ENCODE results near the gene NOD2. TPM values are rescaled to one million over a fixed set of nuclear protein-coding genes. Genes with fewer than 3 reads are reported as not detected.
A peak's percentile ranks its signal among the peaks of the same experiment; 100 is the strongest.

The NOD2 gene
- total and polyA plus RNA-seq, 2 of the 13 experiments (the other 11 are each of a cell fraction or from before 2014, with no cell fraction given): 0.27 to 0.81 TPM

DNA sequence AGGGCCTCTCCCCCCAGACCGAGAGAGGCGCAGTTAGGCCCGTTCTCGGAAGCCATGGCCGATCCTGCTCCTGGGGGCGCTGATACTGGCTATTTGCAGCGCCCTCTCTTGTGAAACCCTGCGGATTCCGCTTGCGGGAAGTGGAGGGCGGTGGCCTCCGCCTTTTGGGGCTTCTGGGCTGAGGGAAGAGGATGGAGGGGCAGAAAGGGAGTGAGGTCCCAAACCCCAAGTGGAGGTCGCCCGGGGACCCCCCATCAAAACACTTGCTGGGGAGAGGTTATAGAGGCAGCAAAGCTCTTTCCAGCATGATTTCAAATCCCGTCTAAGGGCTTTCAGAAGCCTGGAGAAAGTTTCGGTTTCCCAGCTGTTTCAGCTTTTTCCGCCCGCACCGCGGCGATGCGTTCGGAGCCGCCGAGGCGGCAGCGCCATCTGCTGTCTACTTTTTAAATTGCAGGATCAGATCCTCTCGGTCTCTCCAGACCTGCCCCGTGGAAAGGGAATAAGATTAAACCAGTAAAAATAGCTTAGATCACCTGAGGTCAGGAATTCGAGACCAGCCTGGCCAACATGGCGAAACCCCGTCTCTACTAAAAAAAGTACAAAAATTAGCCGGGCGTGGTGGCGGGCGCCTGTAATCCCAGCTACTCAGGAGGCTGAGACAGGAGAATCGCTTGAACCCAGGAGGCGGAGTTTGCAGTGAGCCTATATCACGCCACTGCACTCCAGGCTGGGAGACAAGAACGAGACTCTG is 28.1 kb upstream of the NOD2 start (continued):
- TF ChIP-seq, protein P1, sequence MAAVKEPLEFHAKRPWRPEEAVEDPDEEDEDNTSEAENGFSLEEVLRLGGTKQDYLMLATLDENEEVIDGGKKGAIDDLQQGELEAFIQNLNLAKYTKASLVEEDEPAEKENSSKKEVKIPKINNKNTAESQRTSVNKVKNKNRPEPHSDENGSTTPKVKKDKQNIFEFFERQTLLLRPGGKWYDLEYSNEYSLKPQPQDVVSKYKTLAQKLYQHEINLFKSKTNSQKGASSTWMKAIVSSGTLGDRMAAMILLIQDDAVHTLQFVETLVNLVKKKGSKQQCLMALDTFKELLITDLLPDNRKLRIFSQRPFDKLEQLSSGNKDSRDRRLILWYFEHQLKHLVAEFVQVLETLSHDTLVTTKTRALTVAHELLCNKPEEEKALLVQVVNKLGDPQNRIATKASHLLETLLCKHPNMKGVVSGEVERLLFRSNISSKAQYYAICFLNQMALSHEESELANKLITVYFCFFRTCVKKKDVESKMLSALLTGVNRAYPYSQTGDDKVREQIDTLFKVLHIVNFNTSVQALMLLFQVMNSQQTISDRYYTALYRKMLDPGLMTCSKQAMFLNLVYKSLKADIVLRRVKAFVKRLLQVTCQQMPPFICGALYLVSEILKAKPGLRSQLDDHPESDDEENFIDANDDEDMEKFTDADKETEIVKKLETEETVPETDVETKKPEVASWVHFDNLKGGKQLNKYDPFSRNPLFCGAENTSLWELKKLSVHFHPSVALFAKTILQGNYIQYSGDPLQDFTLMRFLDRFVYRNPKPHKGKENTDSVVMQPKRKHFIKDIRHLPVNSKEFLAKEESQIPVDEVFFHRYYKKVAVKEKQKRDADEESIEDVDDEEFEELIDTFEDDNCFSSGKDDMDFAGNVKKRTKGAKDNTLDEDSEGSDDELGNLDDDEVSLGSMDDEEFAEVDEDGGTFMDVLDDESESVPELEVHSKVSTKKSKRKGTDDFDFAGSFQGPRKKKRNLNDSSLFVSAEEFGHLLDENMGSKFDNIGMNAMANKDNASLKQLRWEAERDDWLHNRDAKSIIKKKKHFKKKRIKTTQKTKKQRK (IDR thresholded peaks at IDR 0.05; ENCODE audit: low read length): no peak
- TF ChIP-seq ZGPAT (CRISPR knock-in tag; IDR thresholded peaks at IDR 0.05): peak; percentile 53
- TF ChIP-seq RBM22 (optimal IDR thresholded peaks at IDR 0.05; ENCODE audit: low read length): no peak
- TF ChIP-seq ZBTB20 (CRISPR knock-in tag; IDR thresholded peaks at IDR 0.05; ENCODE audit: borderline replicate concordance, low read depth): no peak
- TF ChIP-seq CBFB (CRISPR knock-in tag; IDR thresholded peaks at IDR 0.05): no peak
- TF ChIP-seq, protein P2, sequence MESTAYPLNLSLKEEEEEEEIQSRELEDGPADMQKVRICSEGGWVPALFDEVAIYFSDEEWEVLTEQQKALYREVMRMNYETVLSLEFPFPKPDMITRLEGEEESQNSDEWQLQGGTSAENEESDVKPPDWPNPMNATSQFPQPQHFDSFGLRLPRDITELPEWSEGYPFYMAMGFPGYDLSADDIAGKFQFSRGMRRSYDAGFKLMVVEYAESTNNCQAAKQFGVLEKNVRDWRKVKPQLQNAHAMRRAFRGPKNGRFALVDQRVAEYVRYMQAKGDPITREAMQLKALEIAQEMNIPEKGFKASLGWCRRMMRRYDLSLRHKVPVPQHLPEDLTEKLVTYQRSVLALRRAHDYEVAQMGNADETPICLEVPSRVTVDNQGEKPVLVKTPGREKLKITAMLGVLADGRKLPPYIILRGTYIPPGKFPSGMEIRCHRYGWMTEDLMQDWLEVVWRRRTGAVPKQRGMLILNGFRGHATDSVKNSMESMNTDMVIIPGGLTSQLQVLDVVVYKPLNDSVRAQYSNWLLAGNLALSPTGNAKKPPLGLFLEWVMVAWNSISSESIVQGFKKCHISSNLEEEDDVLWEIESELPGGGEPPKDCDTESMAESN (CRISPR knock-in tag; conservative IDR thresholded peaks at IDR 0.05): no peak
- TF ChIP-seq, protein P3, sequence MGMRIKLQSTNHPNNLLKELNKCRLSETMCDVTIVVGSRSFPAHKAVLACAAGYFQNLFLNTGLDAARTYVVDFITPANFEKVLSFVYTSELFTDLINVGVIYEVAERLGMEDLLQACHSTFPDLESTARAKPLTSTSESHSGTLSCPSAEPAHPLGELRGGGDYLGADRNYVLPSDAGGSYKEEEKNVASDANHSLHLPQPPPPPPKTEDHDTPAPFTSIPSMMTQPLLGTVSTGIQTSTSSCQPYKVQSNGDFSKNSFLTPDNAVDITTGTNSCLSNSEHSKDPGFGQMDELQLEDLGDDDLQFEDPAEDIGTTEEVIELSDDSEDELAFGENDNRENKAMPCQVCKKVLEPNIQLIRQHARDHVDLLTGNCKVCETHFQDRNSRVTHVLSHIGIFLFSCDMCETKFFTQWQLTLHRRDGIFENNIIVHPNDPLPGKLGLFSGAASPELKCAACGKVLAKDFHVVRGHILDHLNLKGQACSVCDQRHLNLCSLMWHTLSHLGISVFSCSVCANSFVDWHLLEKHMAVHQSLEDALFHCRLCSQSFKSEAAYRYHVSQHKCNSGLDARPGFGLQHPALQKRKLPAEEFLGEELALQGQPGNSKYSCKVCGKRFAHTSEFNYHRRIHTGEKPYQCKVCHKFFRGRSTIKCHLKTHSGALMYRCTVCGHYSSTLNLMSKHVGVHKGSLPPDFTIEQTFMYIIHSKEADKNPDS (CRISPR knock-in tag; IDR thresholded peaks at IDR 0.05): no peak
- TF ChIP-seq GATAD2A (CRISPR knock-in tag; IDR thresholded peaks at IDR 0.05): no peak; the same call in 1 of the 2 replicates
- no peak for TF ChIP-seq ZC3H4 (CRISPR knock-in tag; IDR thresholded peaks at IDR 0.05; ENCODE audit: borderline replicate concordance)
- TF ChIP-seq ZNF292 (CRISPR knock-in tag; IDR thresholded peaks at IDR 0.05; ENCODE audit: borderline replicate concordance, low read depth): 0 out of 2 replicates have a peak, but pooled peaks have one; percentile 39
- TF ChIP-seq ZNF770 (CRISPR knock-in tag; IDR thresholded peaks at IDR 0.05): peak; percentile 59

All from HepG2 (cell line).